Panc1 (cell line): ENCODE results near the gene CABP4. TPM values are rescaled to one million over a fixed set of nuclear protein-coding genes. Genes with fewer than 3 reads are reported as not detected.

ENCODE experiments used
- ATAC-seq: fragments of 200-7000 bp; cut with Tn5 transposase; 2 replicates; pipeline ENCODE4 v1.9.1; 2020; ENCODE audit warnings: mild to moderate bottlenecking, moderate library complexity
- BruUV-seq: library from RNA; stranded (reverse); fragments of 400-500 nt; replicated peaks from 2 replicates; lab custom pipeline; 2021; lab: Mats Ljungman, UMichigan
- CTCF ChIA-PET: fragments of 300-600 bp; sonication (Branson Sonifier 250); formaldehyde crosslinking; loops from one replicate; lab custom pipeline; 2022; ENCODE audit warnings: antibody characterized with exemption; lab: Charles Lee
- POLR2A ChIA-PET: fragments of 300-600 bp; sonication (Branson Sonifier 250); formaldehyde crosslinking; loops from one replicate; lab custom pipeline; 2022; ENCODE audit warnings: antibody characterized with exemption; lab: Charles Lee
- DNase-seq: peaks from one replicate; pipeline ENCODE4 v3.0.0-alpha.2; 2010; ENCODE audit warnings: low read depth, low spot score
- H3K27ac ChIP-seq: 2 replicates; pipeline ENCODE4 v1.5.1; 2011; ENCODE audit warnings: mild to moderate bottlenecking, low read length, inconsistent platforms
- H3K27me3 ChIP-seq: fragments of 200-500 bp; sonication (Bioruptor generic); 2 replicates; pipeline ENCODE4 v1.6.0; 2014; ENCODE audit warnings: low read length, inconsistent platforms; ENCODE audit not compliant: control insufficient read depth, insufficient read depth
- H3K36me3 ChIP-seq: fragments of 200-500 bp; sonication (Bioruptor generic); 2 replicates; pipeline ENCODE4 v1.5.1; 2014; ENCODE audit warnings: inconsistent platforms, mild to moderate bottlenecking, low read length, moderate library complexity; ENCODE audit not compliant: control insufficient read depth, insufficient read depth
- H3K4me1 ChIP-seq: 2 replicates; pipeline ENCODE4 v1.5.1; 2011; ENCODE audit warnings: inconsistent platforms, mild to moderate bottlenecking, low read length, moderate library complexity; ENCODE audit not compliant: control insufficient read depth, insufficient read depth
- H3K4me3 ChIP-seq, 2 experiments: 2 replicates each; pipeline ENCODE4 v1.5.1; 2011 to 2012; ENCODE audit warnings: low read depth in 2 of 2, low read length in 2 of 2, mild to moderate bottlenecking in 2 of 2, inconsistent platforms in 1 of 2, moderate library complexity in 1 of 2
- H3K9me3 ChIP-seq: fragments of 200-500 bp; sonication (Bioruptor generic); 2 replicates; pipeline ENCODE4 v1.5.1; 2014; ENCODE audit warnings: low read depth, mild to moderate bottlenecking, inconsistent platforms, low read length, moderate library complexity; ENCODE audit not compliant: control insufficient read depth, insufficient read depth
- POLR2AphosphoS5 ChIP-seq: IDR thresholded peaks from 2 replicates; pipeline ENCODE4 v1.6.1; 2012; ENCODE audit warnings: mild to moderate bottlenecking, low read depth, low read length, moderate library complexity
- REST ChIP-seq, 2 experiments: IDR thresholded peaks; 2 replicates each; pipeline ENCODE4 v1.6.1; 2011 to 2012; ENCODE audit warnings: low read depth in 2 of 2, control low read depth in 1 of 2, low read length in 1 of 2, mild to moderate bottlenecking in 1 of 2, moderate library complexity in 1 of 2; ENCODE audit not compliant: insufficient read depth in 1 of 2
- SIN3A ChIP-seq: IDR thresholded peaks from 2 replicates; pipeline ENCODE4 v1.6.1; 2012; ENCODE audit warnings: low read depth, mild to moderate bottlenecking, low read length, moderate library complexity, borderline replicate concordance; ENCODE audit not compliant: insufficient read depth
- TCF7L2 ChIP-seq: IDR thresholded peaks from 2 replicates; pipeline ENCODE4 v1.6.1; 2011; ENCODE audit warnings: mild to moderate bottlenecking, low read depth, low read length, inconsistent platforms
- in situ Hi-C: cut with HindIII; loops from 2 replicates; pipeline ENCODE4 v1.10.0; 2016; ENCODE audit warnings: low sequenced_read_pairs, low pct_unique_long_range_greater_than_20kb
- intact Hi-C: fragments of 100-400 bp; cut with micrococcal nuclease; formaldehyde crosslinking; loops from one replicate; pipeline ENCODE4 v1.10.0; 2022; ENCODE audit not compliant: unreplicated experiment
- total RNA-seq: library from RNA; stranded (reverse); gene quantifications from one replicate; pipeline ENCODE4 v1.2.1, GENCODE V29; 2021; ENCODE audit not compliant: unreplicated experiment
- TF ChIP-seq, protein P1 (sequence below): fragments of 450-650 bp; IDR thresholded peaks from 2 replicates; pipeline ENCODE4 v1.5.1; 2017; ENCODE audit warnings: mild to moderate bottlenecking

The CABP4 gene
- total RNA-seq, 1 experiment from 2014 or later: not detected

DNA sequence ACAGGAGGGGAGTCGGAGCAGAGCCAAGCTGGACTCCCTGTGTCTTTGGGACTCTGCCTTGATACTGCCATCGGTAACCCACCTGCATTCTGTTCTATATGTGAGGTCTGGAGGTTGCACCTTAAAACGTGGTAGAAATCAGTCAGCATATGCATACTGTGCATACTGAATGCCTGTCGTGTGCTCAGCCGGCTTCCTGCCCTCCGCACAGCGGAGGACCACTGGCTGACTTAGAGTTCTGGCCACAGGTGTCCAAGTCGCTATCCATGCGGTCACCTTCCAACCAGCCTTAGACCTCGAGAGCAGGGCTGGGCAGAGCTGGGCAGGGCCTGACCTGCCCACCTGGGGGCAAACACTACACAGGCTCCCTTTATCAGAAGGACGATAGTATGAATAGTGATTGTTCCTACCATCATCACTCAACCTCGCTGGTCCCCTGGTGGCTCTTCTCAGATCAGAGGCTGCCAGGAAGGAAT lies 47.4 kb upstream of the CABP4 start:
- ATAC-seq (no peak), DNase-seq (no peak)
- POLR2A ChIA-PET: no interaction called here
- no peak overlapping the region for H3K27ac ChIP-seq
- no TSS peak for BruUV-seq
- CTCF ChIA-PET: interaction anchor here (0.6 to 0.7 kb wide), 2 partner anchors 50 to 1965 kb away, joined by 4 to 5 read pairs; no protein-coding TSS in a partner anchor
- TF ChIP-seq SIN3A: no peak
- no peak for TF ChIP-seq TCF7L2
- no peak for TF ChIP-seq POLR2AphosphoS5
- TF ChIP-seq, protein P1, sequence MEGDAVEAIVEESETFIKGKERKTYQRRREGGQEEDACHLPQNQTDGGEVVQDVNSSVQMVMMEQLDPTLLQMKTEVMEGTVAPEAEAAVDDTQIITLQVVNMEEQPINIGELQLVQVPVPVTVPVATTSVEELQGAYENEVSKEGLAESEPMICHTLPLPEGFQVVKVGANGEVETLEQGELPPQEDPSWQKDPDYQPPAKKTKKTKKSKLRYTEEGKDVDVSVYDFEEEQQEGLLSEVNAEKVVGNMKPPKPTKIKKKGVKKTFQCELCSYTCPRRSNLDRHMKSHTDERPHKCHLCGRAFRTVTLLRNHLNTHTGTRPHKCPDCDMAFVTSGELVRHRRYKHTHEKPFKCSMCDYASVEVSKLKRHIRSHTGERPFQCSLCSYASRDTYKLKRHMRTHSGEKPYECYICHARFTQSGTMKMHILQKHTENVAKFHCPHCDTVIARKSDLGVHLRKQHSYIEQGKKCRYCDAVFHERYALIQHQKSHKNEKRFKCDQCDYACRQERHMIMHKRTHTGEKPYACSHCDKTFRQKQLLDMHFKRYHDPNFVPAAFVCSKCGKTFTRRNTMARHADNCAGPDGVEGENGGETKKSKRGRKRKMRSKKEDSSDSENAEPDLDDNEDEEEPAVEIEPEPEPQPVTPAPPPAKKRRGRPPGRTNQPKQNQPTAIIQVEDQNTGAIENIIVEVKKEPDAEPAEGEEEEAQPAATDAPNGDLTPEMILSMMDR: no peak
- TF ChIP-seq REST (IDR thresholded peaks at IDR 0.05; ENCODE audit: insufficient read depth in 1 of 2, low read depth in 2 of 2, low read length in 1 of 2): no peak
- peaks cover 8% of the 10 kb centered on the region; the same call in 1 of the 2 replicates for H3K4me1 ChIP-seq
- H3K36me3 ChIP-seq: no peaks in the 10 kb centered on the region
- in situ Hi-C loops: no loop called here
- H3K4me3 ChIP-seq: no peak overlapping the region
- no peaks in the 10 kb centered on the region for H3K9me3 ChIP-seq
- intact Hi-C loops: no loop called here
- no peaks in the 10 kb centered on the region for H3K27me3 ChIP-seq

- TF ChIP-seq POLR2AphosphoS5 (no peak), REST (IDR thresholded peaks at IDR 0.05; ENCODE audit: insufficient read depth in 1 of 2, low read depth in 2 of 2, low read length in 1 of 2) (no peak), TCF7L2 (no peak), SIN3A (no peak)
- TF ChIP-seq, protein P1: no peak
- H3K36me3 ChIP-seq: no peaks in the 10 kb centered on the region
- DNase-seq (no peak), ATAC-seq (no peak)
- in situ Hi-C loops: no loop called here
- intact Hi-C loops: no loop called here
- H3K27ac ChIP-seq: no peak overlapping the region
- H3K4me3 ChIP-seq: no peak overlapping the region
- H3K27me3 ChIP-seq: no peaks in the 10 kb centered on the region
- ChIA-PET POLR2A (interaction anchor here (0.6 to 0.7 kb wide), 2 partner anchors 28 to 57 kb away, joined by 3 to 8 read pairs; no protein-coding TSS in a partner anchor), CTCF (interaction anchor here (0.6 kb wide), 1 partner anchor 51 kb away, joined by 5 read pairs; no protein-coding TSS in a partner anchor)
- BruUV-seq: no TSS peak
- H3K9me3 ChIP-seq: no peaks in the 10 kb centered on the region
- peaks cover 15% of the 10 kb centered on the region for H3K4me1 ChIP-seq
Observed at GRCh38 chr11:67408437-67409200, 46.5 kb upstream of the CABP4 start.
